GM18951 (cell line): ENCODE results near the gene PPP2R2B.

Source experiments
- POLR2A ChIP-seq: IDR thresholded peaks from 4 replicates; pipeline ENCODE4 v1.6.1; 2011; ENCODE audit warnings: mild to moderate bottlenecking; ENCODE audit not compliant: insufficient read length, insufficient read depth; ENCODE audit errors: extremely low read depth
- in situ Hi-C: fragments of 300-500 bp; cut with MboI; formaldehyde crosslinking; loops from one replicate; pipeline ENCODE4 v1.12.0; 2022; ENCODE audit warnings: low sequenced_read_pairs, mixed read lengths, inconsistent platforms; ENCODE audit not compliant: unreplicated experiment

PPP2R2B gene

DNA sequence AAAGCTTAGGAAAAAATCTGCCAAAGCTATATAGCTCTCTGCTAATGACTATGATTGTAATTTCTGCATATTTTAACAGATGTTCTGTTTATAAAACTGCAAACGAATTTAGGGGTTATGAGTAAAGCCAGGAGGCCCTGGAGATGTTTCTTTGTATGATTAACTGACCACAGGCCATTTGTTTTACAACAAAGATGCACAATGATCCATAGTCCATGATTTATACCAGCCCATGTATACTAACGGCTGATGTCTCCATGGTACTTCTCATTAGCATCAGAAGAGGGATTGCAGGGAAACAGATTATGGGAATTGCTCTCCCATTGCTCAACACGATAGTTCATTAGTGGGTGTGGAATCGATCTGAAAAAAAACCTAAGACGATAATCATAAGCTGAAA lies 78.9 kb downstream of the PPP2R2B start:
- in situ Hi-C loops = loop anchor here (10.0 kb wide), 1 partner anchor 1315 kb away; no protein-coding TSS in a partner anchor

DNA sequence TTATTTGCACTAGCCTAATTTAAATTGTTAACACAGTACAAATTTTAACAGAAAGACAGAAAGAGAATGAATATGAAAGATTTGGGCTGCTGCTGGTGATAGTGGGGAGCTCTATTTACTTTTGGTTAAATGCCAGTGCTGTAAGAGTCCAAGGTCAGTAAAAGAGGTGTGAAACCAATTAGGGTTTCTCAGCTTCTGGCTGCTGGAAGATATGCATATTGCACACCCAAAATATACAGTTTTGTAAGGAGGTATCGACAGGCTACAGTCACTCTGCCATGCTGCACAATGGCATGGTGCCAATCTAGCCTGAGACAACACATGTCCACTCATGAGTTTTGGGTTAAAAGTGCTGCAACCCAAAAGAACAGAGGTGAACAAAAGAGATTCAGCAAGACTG lies 79.3 kb downstream of the PPP2R2B start:
- no peak for TF ChIP-seq POLR2A
- in situ Hi-C loops = loop anchor here (10.0 kb wide), 1 partner anchor 1314 kb away; no protein-coding TSS in a partner anchor

More for the DNA sequence above, 78.9 kb downstream of the PPP2R2B start:
- TF ChIP-seq POLR2A = no peak

DNA sequence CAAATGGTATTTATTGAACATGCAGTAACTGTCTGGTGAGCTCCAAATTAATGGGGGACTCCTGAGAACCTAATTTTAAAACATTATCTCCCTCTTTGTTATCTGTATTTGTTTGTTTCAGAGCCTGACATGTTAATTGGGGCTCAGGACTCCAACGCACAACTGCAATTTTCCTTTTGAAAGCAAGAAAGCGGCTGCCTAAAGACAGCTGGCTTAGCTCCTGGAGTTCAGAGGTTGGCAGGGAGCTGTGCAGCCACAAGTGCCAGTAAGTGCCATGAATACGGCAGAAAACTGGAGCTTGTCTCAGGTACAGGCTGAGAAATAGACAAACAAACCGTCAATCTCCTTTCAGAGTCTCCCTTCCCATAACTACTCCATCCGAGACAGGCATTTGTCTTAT lies 80.9 kb downstream of the PPP2R2B start:
- no peak for TF ChIP-seq POLR2A
- in situ Hi-C loops = loop anchor here (10.0 kb wide), 1 partner anchor 1313 kb away; no protein-coding TSS in a partner anchor

DNA sequence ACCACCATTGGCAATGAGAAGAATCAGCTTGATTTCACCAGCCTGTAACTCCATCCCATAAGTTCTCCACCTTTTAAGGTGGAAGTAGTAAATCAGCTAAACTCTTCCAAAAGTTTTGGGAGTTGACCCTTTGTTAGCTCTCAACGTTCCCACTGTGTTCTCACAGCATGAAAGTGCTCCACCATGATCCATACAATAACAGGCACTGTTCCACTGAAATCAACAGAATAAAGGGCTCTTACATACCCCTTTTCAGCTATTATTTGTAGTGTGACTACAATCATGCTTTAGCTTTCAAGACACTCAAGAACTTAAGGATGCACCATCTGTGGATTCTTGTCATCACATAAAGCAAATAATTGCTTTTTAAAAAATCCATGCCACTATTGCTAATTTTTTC lies 81.6 kb downstream of the PPP2R2B start:
- TF ChIP-seq POLR2A = no peak
- in situ Hi-C loops = loop anchor here (10.0 kb wide), 1 partner anchor 1312 kb away; no protein-coding TSS in a partner anchor

DNA sequence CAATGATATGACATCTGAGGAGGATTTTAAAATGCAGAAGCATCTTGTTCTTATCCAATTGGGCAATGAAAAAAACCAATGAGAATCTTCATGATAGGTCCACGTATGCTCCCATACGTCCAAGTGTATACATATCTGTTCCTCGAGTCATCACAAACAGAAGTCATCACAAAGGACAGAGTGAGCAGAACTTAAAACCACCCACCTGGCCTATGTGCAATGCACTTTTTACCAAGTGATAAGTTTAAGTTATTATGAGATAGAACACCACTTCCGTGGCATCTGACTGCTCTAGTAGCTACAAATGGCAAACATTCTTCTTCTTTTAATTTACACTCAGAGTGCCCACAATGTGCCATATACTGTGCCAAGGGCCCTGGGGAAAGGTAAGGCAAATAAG lies 82.4 kb downstream of the PPP2R2B start:
- in situ Hi-C loops = loop anchor here (10.0 kb wide), 1 partner anchor 1311 kb away; no protein-coding TSS in a partner anchor
- TF ChIP-seq POLR2A = no peak

DNA sequence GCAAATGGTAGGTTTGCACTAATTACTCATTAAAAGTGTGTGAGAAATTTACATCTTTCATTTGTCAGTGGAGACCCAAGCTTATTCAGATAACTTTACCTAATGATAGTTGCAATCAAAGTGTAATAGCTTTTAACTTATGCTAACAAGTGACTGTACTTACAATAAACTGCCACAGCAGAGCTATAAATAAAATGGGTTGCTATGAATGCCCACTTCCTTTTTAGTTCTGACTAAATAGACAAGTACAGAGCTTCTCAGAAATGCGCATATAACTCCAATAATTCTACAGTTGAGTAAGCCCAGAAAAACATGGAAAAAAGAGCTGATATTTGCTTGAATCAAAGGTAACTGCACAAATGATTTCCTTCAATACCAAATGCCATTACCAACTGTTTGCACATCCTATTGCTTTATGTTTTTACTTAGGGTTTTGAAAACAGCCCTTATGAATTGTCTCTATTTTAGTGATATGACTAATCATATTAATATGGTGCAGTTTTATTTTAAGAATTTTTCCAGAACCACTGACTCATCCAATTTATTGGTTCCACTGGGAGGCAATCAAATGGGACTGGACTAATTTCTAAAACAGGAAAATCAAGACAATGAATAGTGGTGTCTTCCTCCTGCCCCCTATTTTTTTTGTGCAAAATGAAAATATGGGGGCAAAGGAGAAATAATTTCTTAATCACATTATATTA lies 84.1 kb downstream of the PPP2R2B start:
- TF ChIP-seq POLR2A = no peak
- in situ Hi-C loops = loop anchor here (10.0 kb wide), 1 partner anchor 1310 kb away; no protein-coding TSS in a partner anchor

DNA sequence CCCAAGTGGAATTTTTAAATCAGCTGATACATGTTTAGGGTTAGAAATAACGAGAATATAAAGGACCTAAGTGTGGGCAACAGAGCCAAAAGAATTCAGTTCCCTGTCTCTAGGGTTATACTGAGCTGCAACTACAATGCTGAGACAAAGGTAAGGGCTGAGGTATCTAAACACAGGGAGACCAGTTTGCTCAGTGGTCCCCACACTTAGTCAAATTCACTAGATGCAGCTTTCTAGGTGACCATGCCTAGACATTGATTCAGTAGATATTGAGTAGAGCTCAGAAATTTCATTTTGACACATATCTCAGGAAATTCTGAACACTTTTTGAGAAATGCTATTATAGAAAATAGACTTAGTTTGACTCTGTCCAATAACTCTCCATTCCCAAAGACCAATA lies 84.8 kb downstream of the PPP2R2B start:
- no peak for TF ChIP-seq POLR2A
- in situ Hi-C loops = loop anchor here (10.0 kb wide), 1 partner anchor 1309 kb away; no protein-coding TSS in a partner anchor

DNA sequence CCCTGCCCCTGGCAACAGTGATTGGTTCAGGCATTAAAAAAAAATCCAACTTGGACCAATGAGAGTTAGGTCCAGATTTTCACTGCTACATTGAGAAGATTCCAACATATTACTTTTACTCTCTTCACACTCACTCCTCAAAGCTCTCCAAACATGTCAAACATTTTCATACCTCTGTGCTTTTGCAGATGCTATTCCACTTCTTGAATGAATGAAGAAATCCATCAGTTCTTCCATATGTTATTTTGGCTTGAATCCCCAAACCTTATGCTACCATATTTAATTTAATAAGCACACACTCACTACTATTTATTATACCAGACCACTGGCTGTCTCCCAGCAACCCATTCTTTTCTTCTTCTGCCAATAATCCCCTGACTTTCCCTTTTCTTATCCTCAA lies 87.1 kb downstream of the PPP2R2B start:
- no peak for TF ChIP-seq POLR2A
- in situ Hi-C loops = loop anchor here (10.0 kb wide), 1 partner anchor 1307 kb away; no protein-coding TSS in a partner anchor

DNA sequence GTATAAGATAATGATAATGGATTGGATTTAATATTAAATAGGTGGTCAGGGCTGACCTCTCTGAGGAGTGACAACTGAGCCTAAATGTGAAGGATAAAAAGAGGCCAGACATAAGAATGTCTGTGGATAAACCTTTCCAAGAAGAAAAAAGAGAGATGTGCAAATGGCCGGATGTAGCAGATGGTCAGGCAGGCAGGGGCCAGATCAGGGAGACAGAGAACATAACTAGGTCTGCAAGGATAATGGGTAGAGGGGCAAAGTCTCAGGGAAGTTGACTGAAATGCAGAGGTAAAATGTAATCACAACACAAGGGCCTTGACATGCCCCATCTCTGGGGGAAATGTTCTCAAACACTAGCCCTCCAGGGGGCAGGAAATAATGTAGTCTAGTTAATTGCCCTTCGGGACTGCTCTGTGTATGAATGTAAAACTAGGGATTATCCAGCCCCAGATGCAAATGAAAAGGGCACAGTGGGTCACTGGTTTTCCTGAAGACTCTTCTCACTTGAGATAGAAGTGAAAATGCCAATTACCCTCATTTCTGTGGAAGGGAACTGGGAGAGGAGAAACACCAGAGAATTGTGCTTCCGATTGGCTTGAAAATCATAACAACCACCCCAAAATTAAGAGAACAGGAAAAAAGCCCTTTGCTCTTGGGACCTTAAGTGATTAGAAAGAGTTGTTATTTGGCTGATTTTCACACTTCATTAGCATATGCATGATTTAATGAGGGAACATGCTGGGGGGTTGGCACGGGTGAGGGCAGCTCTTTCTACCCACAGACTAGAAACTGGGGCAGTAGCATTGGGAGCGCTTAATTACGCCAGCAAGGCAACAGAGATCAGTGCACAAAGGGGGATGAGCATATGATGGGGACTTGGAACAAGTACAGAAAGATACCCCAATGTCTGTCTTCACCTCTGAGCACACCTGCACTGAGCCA lies 88.6 kb downstream of the PPP2R2B start:
- no peak for TF ChIP-seq POLR2A
- in situ Hi-C loops = loop anchor here (10.0 kb wide), 1 partner anchor 1305 kb away; no protein-coding TSS in a partner anchor

DNA sequence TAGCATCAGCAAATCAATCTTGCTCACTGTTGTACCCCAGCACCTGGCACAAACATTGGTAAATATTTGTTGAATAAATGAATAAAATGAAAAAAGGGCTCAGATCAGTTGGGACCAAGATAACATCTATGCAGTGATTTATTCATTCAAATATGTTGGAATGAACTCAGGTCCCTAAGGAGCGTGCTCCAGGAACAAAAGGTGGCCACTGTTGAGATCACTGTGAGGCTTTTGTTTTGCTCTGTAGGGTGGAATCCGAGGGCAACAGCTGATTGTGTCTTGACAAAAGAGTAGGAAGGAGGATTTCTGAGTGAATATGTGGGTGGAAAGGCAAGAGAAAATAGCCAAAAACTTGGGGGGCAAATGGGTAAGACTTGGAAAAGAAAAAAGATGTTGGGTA lies 89.7 kb downstream of the PPP2R2B start:
- in situ Hi-C loops = no loop called here

DNA sequence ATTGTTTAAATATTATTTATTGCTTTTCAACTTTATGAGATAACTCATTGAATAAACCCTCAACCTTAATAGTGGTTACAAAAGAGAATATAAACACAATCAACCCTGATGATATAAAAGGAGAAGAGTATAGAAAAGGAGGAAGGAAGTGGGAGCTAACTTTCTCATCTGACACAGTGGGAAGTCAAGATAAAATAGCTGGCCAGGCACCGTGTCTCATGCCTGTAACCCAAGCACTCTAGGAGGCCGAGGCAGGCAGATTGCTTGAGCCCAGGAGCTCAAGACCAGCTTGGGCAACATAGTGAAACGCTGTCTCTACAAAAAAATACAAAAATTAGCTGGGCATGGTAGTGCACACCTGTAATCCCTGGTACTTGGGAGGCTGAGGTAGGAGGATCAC lies 93.5 kb downstream of the PPP2R2B start:
- in situ Hi-C loops = no loop called here
- no peak for TF ChIP-seq POLR2A

More for the DNA sequence above, 89.7 kb downstream of the PPP2R2B start:
- TF ChIP-seq POLR2A = no peak

DNA sequence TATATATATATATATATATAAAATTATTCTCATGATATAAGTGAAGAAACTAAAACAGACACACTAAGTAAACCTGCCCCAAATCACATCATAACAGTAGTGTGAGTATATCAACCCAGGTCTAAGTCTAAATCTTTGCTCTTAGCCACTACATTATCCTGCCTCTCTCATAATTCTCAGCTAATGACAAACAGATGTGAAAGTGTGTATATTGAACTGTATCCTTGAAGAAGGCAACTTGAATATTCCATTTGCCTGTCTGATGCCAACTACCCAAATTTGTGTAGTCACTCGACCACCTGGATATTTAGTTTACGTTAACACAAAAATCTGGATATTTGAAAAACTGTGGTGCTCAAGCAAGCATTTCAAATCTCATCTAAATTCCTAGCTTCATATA lies 97.4 kb downstream of the PPP2R2B start:
- in situ Hi-C loops = no loop called here
- no peak for TF ChIP-seq POLR2A

DNA sequence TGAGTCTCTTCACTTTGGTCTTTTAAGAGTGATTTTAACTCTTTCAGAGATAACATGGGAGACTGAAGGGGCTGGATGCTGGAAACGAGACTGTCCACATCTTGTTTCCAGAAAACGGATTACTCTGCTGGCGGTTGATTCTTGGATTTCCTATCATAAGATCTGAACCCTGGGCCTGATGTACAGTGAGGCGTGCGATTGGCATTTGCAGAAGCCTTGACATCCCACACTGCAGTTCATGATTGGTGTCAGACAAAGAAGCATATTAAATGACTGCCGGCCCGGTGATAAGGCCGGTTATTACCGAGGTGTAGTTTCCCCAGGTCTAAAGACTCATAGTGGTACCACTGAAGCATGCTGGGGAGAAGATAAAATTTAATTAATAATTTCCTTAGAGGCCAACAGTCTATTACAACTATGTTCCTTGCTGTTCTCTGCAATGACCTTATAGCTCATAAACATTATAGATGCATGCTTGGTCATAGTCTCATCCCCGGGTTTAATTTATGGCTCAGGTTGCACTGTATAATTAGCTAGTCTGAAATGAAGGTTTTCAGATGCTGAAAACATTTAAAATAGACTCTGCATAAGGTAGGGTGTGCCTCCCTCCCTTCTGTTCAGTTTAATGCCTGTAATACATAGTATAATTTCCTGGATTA lies 99.2 kb downstream of the PPP2R2B start:
- in situ Hi-C loops = no loop called here

DNA sequence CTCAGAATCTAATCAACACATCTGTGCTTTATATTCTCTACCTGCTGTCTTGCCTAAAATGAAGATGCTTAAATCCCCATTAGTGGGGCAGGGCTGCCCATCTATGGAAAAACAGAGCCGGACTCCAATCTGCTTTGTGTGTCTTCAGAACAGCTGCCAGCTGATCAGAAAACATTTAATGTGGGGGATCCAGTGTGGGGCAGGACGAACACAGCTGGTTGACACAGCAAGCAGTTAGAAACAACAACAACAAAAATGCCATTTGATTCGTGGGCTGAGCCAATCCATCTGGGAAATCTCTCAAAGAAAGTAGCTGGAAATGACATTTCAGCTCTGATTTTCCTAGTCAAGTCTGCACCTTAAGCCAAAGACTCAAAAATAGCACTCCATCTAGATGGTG lies 99.8 kb downstream of the PPP2R2B start:
- in situ Hi-C loops = no loop called here
- TF ChIP-seq POLR2A = no peak

More for the DNA sequence above, 99.2 kb downstream of the PPP2R2B start:
- no peak for TF ChIP-seq POLR2A
